Measurements from ENCODE around the gene RIPOR3. TPM values are rescaled to one million over a fixed set of nuclear protein-coding genes. Genes with fewer than 3 reads are reported as not detected.

The RIPOR3 gene
- polyA plus RNA-seq, 1 of the 3 experiments (the other 2 are of a cell fraction): 1.2 TPM

GRCh38 chr20:50578061-50578777 is 113.1 kb downstream of the RIPOR3 start:
- CTCF ChIA-PET: interaction anchor here (1.0 to 10.6 kb wide), 11 partner anchors 9 to 399 kb away, joined by 3 to 108 read pairs (median 6); partner anchors contain the start of gene CEBPB
- Histone ChIP-seq H3K9me3 (no peaks in the 10 kb centered on the region), H3K4me2 (no peak overlapping the region), H3K27ac (ENCODE audit: low read depth in 2 of 2, low read length in 1 of 2) (no peak overlapping the region; a peak in 1 of 4 replicates), H3K36me3 (replicated peaks in 1 of 2; ENCODE audit: control insufficient read depth in 1 of 2, insufficient read depth in 2 of 2, low read length in 1 of 2) (peaks cover 50 to 69% of the 10 kb centered on the region in 2 experiments), H3K79me2 (ENCODE audit: insufficient read depth) (peaks cover 8% of the 10 kb centered on the region; the same call in 1 of the 2 replicates), H3K27me3 (ENCODE audit: insufficient read depth) (no peaks in the 10 kb centered on the region), H3K4me1 (ENCODE audit: control insufficient read depth in 1 of 2, insufficient read depth in 2 of 2, low read depth in 1 of 2, low read length in 1 of 2) (peaks cover 4 to 31% of the 10 kb centered on the region in 2 experiments), H3K4me3 (ENCODE audit: low read depth in 2 of 2, low read length in 1 of 2) (no peak overlapping the region), H3F3A (replicated peaks; ENCODE audit: insufficient read depth) (peaks cover 9% of the 10 kb centered on the region), H3K9me2 (no peaks in the 10 kb centered on the region), H2AFZ (ENCODE audit: low read depth) (no peak overlapping the region), H3K9ac (no peak overlapping the region), H4K20me1 (ENCODE audit: insufficient read depth) (peaks cover 10% of the 10 kb centered on the region)
- POLR2A ChIA-PET: no interaction called here
- TF ChIP-seq RCOR1 (IDR thresholded peaks at IDR 0.05; ENCODE audit: low read length) (no peak), NFIC (IDR thresholded peaks at IDR 0.05; ENCODE audit: borderline replicate concordance) (no peak), MEF2A (IDR thresholded peaks at IDR 0.05; ENCODE audit: borderline replicate concordance, low read depth) (no peak), GABPA (IDR thresholded peaks at IDR 0.05; ENCODE audit: low read depth) (no peak), SMC3 (IDR thresholded peaks at IDR 0.05; ENCODE audit: low read depth, low read length) (no peak), FOSL2 (IDR thresholded peaks at IDR 0.05; ENCODE audit: borderline replicate concordance, low read depth) (no peak), PBX3 (IDR thresholded peaks at IDR 0.05) (no peak), ZBTB33 (IDR thresholded peaks at IDR 0.05; ENCODE audit: borderline replicate concordance, low read depth) (no peak), USF1 (IDR thresholded peaks at IDR 0.05; ENCODE audit: borderline replicate concordance, low read depth) (no peak), GATA2 (CRISPR knock-in tag; IDR thresholded peaks at IDR 0.05) (no peak), RAD21 (IDR thresholded peaks at IDR 0.05; ENCODE audit: low read length) (no peak), TEAD4 (IDR thresholded peaks at IDR 0.05; ENCODE audit: borderline replicate concordance, insufficient read depth) (no peak), ELF1 (IDR thresholded peaks at IDR 0.05) (no peak), TCF12 (IDR thresholded peaks at IDR 0.05) (no peak), TAF1 (IDR thresholded peaks at IDR 0.05; ENCODE audit: borderline replicate concordance, low read depth, low read length) (no peak), CTCF (IDR thresholded peaks at IDR 0.05) (no peak), FOXM1 (IDR thresholded peaks at IDR 0.05; ENCODE audit: low read depth) (no peak), POLR2AphosphoS5 (IDR thresholded peaks at IDR 0.05; ENCODE audit: low read depth, low read length) (no peak), FOXJ3 (CRISPR knock-in tag; IDR thresholded peaks at IDR 0.05) (no peak), EZH2phosphoT487 (IDR thresholded peaks at IDR 0.05; ENCODE audit: borderline replicate concordance, low read depth) (no peak)
- DNase-seq: no peak
- WGBS (ENCODE audit: low lambda C conversion rate): 89% methylated on average over 13 of the region's 14 CpGs

Data from SK-N-SH (cell line).